AG04450 (cell line): ENCODE results near the gene NOC2L. TPM values are rescaled to one million over a fixed set of nuclear protein-coding genes. Genes with fewer than 3 reads are reported as not detected.
"Not testable (repeated sequence)": the region's sequence is repeated elsewhere in the genome, so short reads cannot be mapped to it uniquely, and the experiment has no call there.

ENCODE experiments used
- CTCF ChIA-PET: fragments of 300-600, 350-600 bp; formaldehyde crosslinking; extraction: SDS; loops from one replicate; lab custom pipeline; 2022; ENCODE audit warnings: antibody characterized with exemption, inconsistent platforms; lab: Charles Lee
- POLR2A ChIA-PET: fragments of 350-600 bp; formaldehyde crosslinking; extraction: SDS; loops from one replicate; lab custom pipeline; 2021; ENCODE audit warnings: antibody characterized with exemption, inconsistent platforms; lab: Yijun Ruan, JAX
- DNase-seq: peaks from one replicate; pipeline ENCODE4 v3.0.0-alpha.2; 2011; ENCODE audit warnings: low read depth, low spot score
- H3K27ac ChIP-seq: one replicate; pipeline ENCODE4 v1.5.1; 2012; ENCODE audit warnings: low read depth, low read length, control low read depth
- H3K27me3 ChIP-seq: one replicate; pipeline ENCODE4 v1.6.0; 2012; ENCODE audit warnings: low read length; ENCODE audit not compliant: control insufficient read depth, insufficient read depth
- H3K4me3 ChIP-seq: 2 replicates; pipeline ENCODE4 v1.5.1; 2011; ENCODE audit warnings: mild to moderate bottlenecking, low read depth, low read length, control low read depth
- H3K9me3 ChIP-seq: 2 replicates; pipeline ENCODE4 v1.5.1; 2012; ENCODE audit warnings: low read length; ENCODE audit not compliant: control insufficient read depth, insufficient read depth
- polyA plus RNA-seq: library from polyadenylated mRNA; depleted of rRNA; stranded (reverse); fragments of >200 nt; gene quantifications from 2 replicates; pipeline ENCODE4 v1.2.3, GENCODE V29; 2011
- TF ChIP-seq, protein P1 (sequence below): IDR thresholded peaks from 2 replicates; pipeline ENCODE4 v1.5.1; 2011; ENCODE audit warnings: low read depth, low read length, control low read depth, inconsistent platforms

The NOC2L gene
- polyA plus RNA-seq, 1 experiment: 36.1 TPM

DNA sequence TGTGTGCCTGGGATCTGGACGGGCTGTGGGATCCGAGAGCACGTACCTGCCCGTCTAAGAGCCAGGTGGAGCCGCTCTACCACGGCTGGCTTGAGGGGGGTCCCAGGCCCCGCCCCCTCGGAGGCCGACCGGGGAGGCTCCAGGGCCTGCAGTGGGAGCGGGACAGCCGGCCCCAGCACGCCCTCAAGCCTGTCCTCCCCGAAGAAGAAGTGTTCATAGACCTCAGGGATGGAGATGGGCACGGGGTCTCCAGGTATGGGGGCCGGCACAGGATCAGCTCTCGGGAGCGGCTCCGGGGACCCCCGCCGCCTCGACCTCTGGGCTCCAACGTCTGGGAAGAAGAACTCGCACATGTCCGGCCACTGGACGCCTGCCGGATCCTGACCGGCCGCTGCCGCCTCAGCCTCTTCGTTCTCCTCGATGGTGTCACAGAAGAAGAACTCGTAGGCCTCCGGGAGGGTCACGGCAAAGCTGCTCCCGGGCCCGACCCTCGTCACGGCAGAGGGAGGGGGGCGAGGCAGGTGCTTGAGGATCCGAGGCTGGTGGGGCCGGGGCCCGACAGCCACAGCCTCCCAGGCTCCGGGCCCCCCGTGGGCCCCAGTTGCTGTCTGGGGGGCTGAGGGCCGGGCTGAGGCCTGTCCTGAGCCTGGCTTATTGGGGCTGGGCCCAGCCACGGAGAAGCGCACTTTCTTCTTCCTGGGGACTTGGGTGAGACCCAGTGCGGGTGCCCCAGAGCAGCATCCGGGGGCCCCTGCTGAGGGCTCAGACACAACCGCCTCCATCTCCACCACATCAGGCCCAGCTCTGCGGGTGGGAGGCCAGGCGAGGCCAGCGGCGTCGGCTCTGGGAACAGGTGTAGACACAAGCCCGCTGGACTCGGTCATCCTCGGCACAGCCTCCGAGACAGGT lies 20.0 kb upstream of the NOC2L start:
- Histone ChIP-seq H3K27ac (no peak overlapping the region), H3K9me3 (peaks cover 9% of the 10 kb centered on the region; the same call in 1 of the 2 replicates), H3K4me3 (no peak overlapping the region), H3K27me3 (peaks cover 32% of the 10 kb centered on the region)
- TF ChIP-seq, protein P1, sequence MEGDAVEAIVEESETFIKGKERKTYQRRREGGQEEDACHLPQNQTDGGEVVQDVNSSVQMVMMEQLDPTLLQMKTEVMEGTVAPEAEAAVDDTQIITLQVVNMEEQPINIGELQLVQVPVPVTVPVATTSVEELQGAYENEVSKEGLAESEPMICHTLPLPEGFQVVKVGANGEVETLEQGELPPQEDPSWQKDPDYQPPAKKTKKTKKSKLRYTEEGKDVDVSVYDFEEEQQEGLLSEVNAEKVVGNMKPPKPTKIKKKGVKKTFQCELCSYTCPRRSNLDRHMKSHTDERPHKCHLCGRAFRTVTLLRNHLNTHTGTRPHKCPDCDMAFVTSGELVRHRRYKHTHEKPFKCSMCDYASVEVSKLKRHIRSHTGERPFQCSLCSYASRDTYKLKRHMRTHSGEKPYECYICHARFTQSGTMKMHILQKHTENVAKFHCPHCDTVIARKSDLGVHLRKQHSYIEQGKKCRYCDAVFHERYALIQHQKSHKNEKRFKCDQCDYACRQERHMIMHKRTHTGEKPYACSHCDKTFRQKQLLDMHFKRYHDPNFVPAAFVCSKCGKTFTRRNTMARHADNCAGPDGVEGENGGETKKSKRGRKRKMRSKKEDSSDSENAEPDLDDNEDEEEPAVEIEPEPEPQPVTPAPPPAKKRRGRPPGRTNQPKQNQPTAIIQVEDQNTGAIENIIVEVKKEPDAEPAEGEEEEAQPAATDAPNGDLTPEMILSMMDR: no peak
- no peak for DNase-seq
- POLR2A ChIA-PET: no interaction called here
- CTCF ChIA-PET: interaction anchor here (1.0 kb wide), 1 partner anchor 23 kb away, joined by 3 read pairs; no protein-coding TSS in a partner anchor

DNA sequence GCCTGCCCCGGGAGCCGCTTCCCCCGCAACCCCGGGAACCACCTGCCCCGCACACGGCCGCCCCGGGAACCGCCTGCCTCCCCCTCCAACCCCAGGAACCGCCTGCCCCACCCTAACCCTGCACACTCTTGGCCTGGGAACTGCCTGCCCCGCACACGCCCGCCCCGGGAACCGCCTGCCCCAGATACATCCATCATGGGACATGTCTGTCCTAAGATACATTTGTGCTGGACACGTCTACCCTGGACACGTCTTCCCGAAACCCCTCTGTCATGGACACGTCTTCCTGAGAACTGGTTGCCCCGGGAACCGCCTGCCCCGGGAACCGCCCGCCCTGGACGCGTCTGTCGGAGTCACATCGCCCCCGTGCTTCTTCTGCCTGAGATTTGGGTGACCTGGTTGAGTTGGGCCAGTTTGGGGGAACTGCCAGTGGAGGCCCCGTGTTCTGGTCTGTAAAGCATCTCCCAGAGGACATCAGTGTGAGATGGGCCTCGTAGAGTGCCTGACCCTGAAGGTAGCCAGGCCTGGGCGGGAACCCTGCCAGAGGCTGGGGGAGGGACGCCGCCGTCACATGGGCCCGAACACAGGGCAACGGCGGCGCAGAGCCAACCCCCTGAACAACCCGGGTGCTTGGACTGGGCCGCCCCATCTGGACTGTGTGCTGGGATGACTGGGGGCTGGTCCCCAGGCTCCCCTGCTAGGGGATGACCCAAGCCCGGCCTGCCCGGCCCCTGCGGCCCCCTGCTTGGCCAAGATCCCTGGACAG lies 19.2 kb upstream of the NOC2L start:
- ChIA-PET CTCF (no interaction called here), POLR2A (no interaction called here)
- DNase-seq: no peak
- Histone ChIP-seq H3K27me3 (peaks cover 27% of the 10 kb centered on the region), H3K9me3 (peaks cover 9% of the 10 kb centered on the region; the same call in 1 of the 2 replicates), H3K4me3 (no peak overlapping the region), H3K27ac (no peak overlapping the region)
- TF ChIP-seq, protein P1: no peak

DNA sequence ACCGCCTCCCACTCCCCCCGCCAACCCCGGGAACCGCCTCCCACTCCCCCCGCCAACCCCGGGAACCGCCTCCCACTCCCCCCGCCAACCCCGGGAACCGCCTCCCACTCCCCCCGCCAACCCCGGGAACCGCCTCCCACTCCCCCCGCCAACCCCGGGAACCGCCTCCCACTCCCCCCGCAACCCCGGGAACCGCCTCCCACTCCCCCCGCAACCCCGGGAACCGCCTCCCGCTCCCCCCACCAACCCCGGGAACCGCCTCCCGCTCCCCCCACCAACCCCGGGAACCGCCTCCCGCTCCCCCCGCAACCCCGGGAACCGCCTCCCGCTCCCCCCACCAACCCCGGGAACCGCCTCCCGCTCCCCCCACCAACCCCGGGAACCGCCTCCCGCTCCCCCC lies 17.7 kb upstream of the NOC2L start:
- H3K27ac ChIP-seq, DNase-seq, H3K4me3 ChIP-seq, H3K9me3 ChIP-seq: not testable (repeated sequence)
- peaks cover 16% of the 10 kb centered on the region for H3K27me3 ChIP-seq
- POLR2A ChIA-PET: interaction anchor here (2.1 kb wide), 1 partner anchor 10 kb away, joined by 6 read pairs; the partner anchor contains the start of gene PLEKHN1
- CTCF ChIA-PET: interaction anchor here (0.6 to 2.2 kb wide), 6 partner anchors 8 to 1383 kb away, joined by 3 to 14 read pairs (median 4); partner anchors contain the start of gene NOC2L

DNA sequence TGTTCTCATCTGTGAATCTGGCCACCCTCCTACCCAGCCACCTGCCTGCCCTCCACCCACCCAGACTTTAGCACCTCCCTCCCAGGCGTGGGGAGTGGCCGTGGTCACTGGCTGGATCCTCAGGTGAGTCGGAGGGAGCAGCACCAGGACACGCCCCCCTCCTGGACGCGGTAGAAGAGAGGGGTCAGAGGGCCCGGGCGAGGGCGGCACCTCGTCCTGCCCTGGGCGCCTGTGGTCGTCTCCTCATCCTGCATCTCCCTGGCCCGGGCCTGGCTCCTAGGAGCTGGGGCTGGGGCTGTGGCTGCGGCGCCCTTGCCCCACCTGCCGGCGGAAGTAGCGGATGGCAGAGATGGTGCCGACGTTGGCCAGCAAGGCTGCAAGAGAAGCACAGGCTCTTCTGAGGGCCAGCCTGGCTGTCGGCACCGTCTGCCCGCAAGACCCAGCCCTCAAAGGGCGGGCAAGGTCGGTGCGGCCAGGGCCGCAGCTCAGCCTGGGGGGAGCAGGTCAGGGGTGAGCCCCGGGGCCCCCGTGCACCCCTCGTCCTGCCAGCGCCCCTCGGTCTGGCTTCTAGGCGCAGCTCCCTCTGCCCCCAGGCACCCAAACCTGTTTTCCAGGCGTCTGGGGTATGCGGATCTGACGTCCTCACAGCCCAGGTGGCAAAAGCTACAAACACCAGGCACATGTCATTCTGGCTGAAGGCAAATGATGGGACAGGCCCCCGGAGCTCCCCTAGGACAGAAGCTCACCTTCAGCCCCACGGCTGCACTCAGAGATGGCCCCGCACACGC lies 17.0 kb upstream of the NOC2L start:
- ChIA-PET CTCF (interaction anchor here (0.6 to 2.2 kb wide), 6 partner anchors 9 to 1383 kb away, joined by 3 to 14 read pairs (median 4); partner anchors contain the start of gene NOC2L), POLR2A (interaction anchor here (0.6 to 2.1 kb wide), 2 partner anchors 9 to 34 kb away, joined by 3 to 6 read pairs; partner anchors contain the start of gene PLEKHN1)
- TF ChIP-seq, protein P1: peak; percentile 69
- Histone ChIP-seq H3K4me3 (no peak overlapping the region), H3K9me3 (peaks cover 9% of the 10 kb centered on the region; the same call in 1 of the 2 replicates), H3K27ac (no peak overlapping the region), H3K27me3 (peaks cover 18% of the 10 kb centered on the region)
- DNase-seq: no peak
